H1 (cell line): ENCODE measurements around the gene DYDC2. TPM values are rescaled to one million over a fixed set of nuclear protein-coding genes. Genes with fewer than 3 reads are reported as not detected.

Source experiments
- CTCF ChIA-PET: fragments of 300-600 bp; sonication (Branson Sonifier 250); formaldehyde crosslinking; loops from one replicate; lab custom pipeline; 2021; ENCODE audit not compliant: partially characterized antibody; lab: Charles Lee
- POLR2A ChIA-PET: fragments of 300-600 bp; sonication (Branson Sonifier 250); formaldehyde crosslinking; loops from one replicate; lab custom pipeline; 2021; ENCODE audit warnings: inconsistent platforms; ENCODE audit not compliant: partially characterized antibody; lab: Charles Lee
- DNase-seq, 2 experiments: peaks; one replicate each; pipeline versions ENCODE4 v3.0.0 to v3.0.0-alpha.2; 2010 to 2022; ENCODE audit warnings: low spot score in 2 of 2, low read depth in 1 of 2, mixed read lengths in 1 of 2
- FAIRE-seq: peaks from 2 replicates; lab custom pipeline; 2011; peaks lifted over from hg19 to GRCh38; lab: Jason Lieb, UNC
- H2AFZ ChIP-seq: 2 replicates; pipeline ENCODE4 v1.8.1; 2012; ENCODE audit warnings: low read length, inconsistent platforms
- H2AK5ac ChIP-seq: 2 replicates; pipeline ENCODE4 v1.6.1; 2013; ENCODE audit warnings: low read depth, low read length
- H2BK120ac ChIP-seq: replicated peaks from 2 replicates; pipeline ENCODE3; 2013; ENCODE audit warnings: low read depth, low read length, inconsistent platforms
- H2BK12ac ChIP-seq: 2 replicates; pipeline ENCODE4 v1.6.1; 2013; ENCODE audit warnings: low read depth, low read length
- H2BK15ac ChIP-seq: 2 replicates; pipeline ENCODE4 v1.6.1; 2013; ENCODE audit warnings: low read length
- H2BK20ac ChIP-seq: 2 replicates; pipeline ENCODE4 v1.6.1; 2013; ENCODE audit warnings: low read length
- H2BK5ac ChIP-seq: 2 replicates; pipeline ENCODE4 v1.6.1; 2013; ENCODE audit warnings: low read depth, low read length
- H3K14ac ChIP-seq: 2 replicates; pipeline ENCODE4 v1.6.1; 2013; ENCODE audit warnings: inconsistent platforms; ENCODE audit not compliant: insufficient read length
- H3K18ac ChIP-seq: 2 replicates; pipeline ENCODE4 v1.6.1; 2013; ENCODE audit warnings: low read length; ENCODE audit errors: extremely low read depth
- H3K23ac ChIP-seq: 2 replicates; pipeline ENCODE4 v1.6.1; 2013; ENCODE audit warnings: inconsistent platforms; ENCODE audit not compliant: insufficient read length
- H3K23me2 ChIP-seq: 2 replicates; pipeline ENCODE4 v1.6.1; 2013; ENCODE audit warnings: low read depth, low read length
- H3K27ac ChIP-seq: 2 replicates; pipeline ENCODE4 v1.6.1; 2011; ENCODE audit warnings: low read depth, low read length, inconsistent platforms
- H3K27me3 ChIP-seq, 4 experiments: replicated peaks in 1 of 4; 1 replicate in 1 of 4; 2 replicates in 3 of 4; pipeline versions ENCODE4 v1.6.1 to v1.8.1; 2011 to 2013; ENCODE audit warnings: low read length in 3 of 4, mild to moderate bottlenecking in 3 of 4, inconsistent platforms in 2 of 4, mixed read lengths in 2 of 4, moderate library complexity in 1 of 4; ENCODE audit not compliant: control insufficient read depth in 3 of 4, insufficient read depth in 3 of 4; ENCODE audit errors: extremely low read depth in 1 of 4
- H3K36me3 ChIP-seq, 4 experiments: 2 replicates each; pipeline versions ENCODE4 v1.6.1 to v1.8.1; 2011 to 2013; ENCODE audit warnings: mild to moderate bottlenecking in 4 of 4, low read length in 3 of 4, moderate library complexity in 2 of 4, control low read depth in 1 of 4, inconsistent platforms in 1 of 4; ENCODE audit not compliant: insufficient read depth in 4 of 4, control insufficient read depth in 2 of 4
- H3K4ac ChIP-seq: replicated peaks from 2 replicates; pipeline ENCODE3; 2013; ENCODE audit warnings: low read length, low read depth, mixed read lengths, inconsistent platforms; ENCODE audit not compliant: insufficient read length
- H3K4me1 ChIP-seq, 4 experiments: replicated peaks in 1 of 4; 1 replicate in 1 of 4; 2 replicates in 3 of 4; pipeline versions ENCODE4 v1.6.1 to v1.8.1; 2011 to 2013; ENCODE audit warnings: low read length in 3 of 4, inconsistent platforms in 2 of 4, mixed read lengths in 1 of 4; ENCODE audit not compliant: insufficient read depth in 4 of 4, control insufficient read depth in 3 of 4
- H3K4me2 ChIP-seq, 2 experiments: 2 replicates each; pipeline versions ENCODE4 v1.6.1 to v1.8.1; 2011 to 2013; ENCODE audit warnings: low read depth in 2 of 2, low read length in 2 of 2, control low read depth in 1 of 2, inconsistent platforms in 1 of 2, mild to moderate bottlenecking in 1 of 2; ENCODE audit not compliant: insufficient read depth in 1 of 2
- H3K4me3 ChIP-seq, 4 experiments: fragments of 200-600, 300-600 bp in 1 of 4; sonication (generic), shearing (Covaris generic), sonication (Bioruptor Twin) in 1 of 4; 2 replicates each; pipeline versions ENCODE4 v1.5.1 to v1.8.1; 2011 to 2016; ENCODE audit warnings: low read length in 4 of 4, low read depth in 3 of 4, control low read depth in 2 of 4, inconsistent platforms in 2 of 4, mild to moderate bottlenecking in 2 of 4, mixed read lengths in 1 of 4, moderate library complexity in 1 of 4; ENCODE audit not compliant: insufficient read depth in 2 of 4; ENCODE audit errors: extremely low read depth in 1 of 4
- H3K56ac ChIP-seq: replicated peaks from 2 replicates; pipeline ENCODE3; 2013; ENCODE audit warnings: low read depth, mild to moderate bottlenecking, mixed read lengths, low read length, inconsistent platforms; ENCODE audit not compliant: insufficient read length
- H3K79me1 ChIP-seq: 2 replicates; pipeline ENCODE4 v1.6.1; 2013; ENCODE audit warnings: low read depth, low read length, control low read depth
- H3K79me2 ChIP-seq, 2 experiments: 2 replicates each; pipeline versions ENCODE4 v1.6.1 to v1.8.1; 2012 to 2013; ENCODE audit warnings: low read length in 2 of 2, mild to moderate bottlenecking in 2 of 2, inconsistent platforms in 1 of 2; ENCODE audit not compliant: insufficient read depth in 2 of 2, control insufficient read depth in 1 of 2
- H3K9ac ChIP-seq, 4 experiments: replicated peaks in 1 of 4; 1 replicate in 1 of 4; 2 replicates in 3 of 4; pipeline versions ENCODE4 v1.6.1 to v1.8.1; 2011 to 2013; ENCODE audit warnings: low read depth in 3 of 4, low read length in 3 of 4, control low read depth in 2 of 4, mild to moderate bottlenecking in 2 of 4, moderate library complexity in 2 of 4, inconsistent platforms in 1 of 4; ENCODE audit errors: extremely low read depth in 1 of 4
- H3K9me3 ChIP-seq, 2 experiments: 2 replicates each; pipeline versions ENCODE4 v1.6.1 to v1.8.1; 2012 to 2013; ENCODE audit warnings: mild to moderate bottlenecking in 2 of 2, moderate library complexity in 2 of 2, control low read depth in 1 of 2, inconsistent platforms in 1 of 2, low read depth in 1 of 2, low read length in 1 of 2, mixed read lengths in 1 of 2; ENCODE audit not compliant: insufficient read depth in 2 of 2
- H4K20me1 ChIP-seq, 2 experiments: replicated peaks in 1 of 2; 2 replicates each; pipeline versions ENCODE3 to v1.8.1; 2011 to 2013; ENCODE audit warnings: inconsistent platforms in 2 of 2, low read length in 2 of 2, mild to moderate bottlenecking in 1 of 2; ENCODE audit not compliant: insufficient read depth in 2 of 2, control insufficient read depth in 1 of 2
- H4K5ac ChIP-seq: 2 replicates; pipeline ENCODE4 v1.6.1; 2013; ENCODE audit warnings: low read length, low read depth, mixed read lengths, inconsistent platforms; ENCODE audit not compliant: insufficient read length
- H4K8ac ChIP-seq: 2 replicates; pipeline ENCODE4 v1.8.0; 2013; ENCODE audit warnings: mild to moderate bottlenecking, moderate library complexity, low read length, inconsistent platforms; ENCODE audit not compliant: insufficient read depth; ENCODE audit errors: extremely low read depth
- H4K91ac ChIP-seq: replicated peaks from 2 replicates; pipeline ENCODE3; 2013; ENCODE audit warnings: low read length, mixed read lengths, inconsistent platforms; ENCODE audit not compliant: insufficient read length
- BACH1 ChIP-seq: IDR thresholded peaks from 2 replicates; pipeline ENCODE4 v1.6.1; 2012; ENCODE audit warnings: low read length, improper control_type of control experiment
- CHD2 ChIP-seq: IDR thresholded peaks from 2 replicates; pipeline ENCODE4 v1.6.1; 2012; ENCODE audit warnings: low read length, improper control_type of control experiment
- CREB1 ChIP-seq: IDR thresholded peaks from 2 replicates; pipeline ENCODE4 v1.6.1; 2012; ENCODE audit warnings: inconsistent platforms
- GTF2F1 ChIP-seq: IDR thresholded peaks from 2 replicates; pipeline ENCODE4 v1.6.1; 2012; ENCODE audit warnings: low read depth, low read length, improper control_type of control experiment, borderline replicate concordance
- JUND ChIP-seq: IDR thresholded peaks from 2 replicates; pipeline ENCODE4 v1.6.1; 2011; ENCODE audit warnings: mild to moderate bottlenecking, improper control_type of control experiment, low read length
- SAP30 ChIP-seq: fragments of 300-600 bp; sonication (generic); IDR thresholded peaks from 2 replicates; pipeline ENCODE4 v1.7.1; 2012; ENCODE audit warnings: low read length, moderate library complexity, mild to moderate bottlenecking, inconsistent platforms; ENCODE audit not compliant: insufficient read depth, insufficient replicate concordance
- TAF1 ChIP-seq: IDR thresholded peaks from 2 replicates; pipeline ENCODE4 v1.6.1; 2011; ENCODE audit warnings: mild to moderate bottlenecking, low read depth, low read length
- TAF7 ChIP-seq: optimal IDR thresholded peaks from 2 replicates; pipeline ENCODE3; 2011; ENCODE audit warnings: low read depth, mild to moderate bottlenecking, inconsistent platforms, low read length, moderate library complexity, borderline replicate concordance
- TBP ChIP-seq: IDR thresholded peaks from 2 replicates; pipeline ENCODE4 v1.6.1; 2011; ENCODE audit warnings: low read depth, low read length, improper control_type of control experiment
- TCF12 ChIP-seq: IDR thresholded peaks from 2 replicates; pipeline ENCODE4 v1.6.1; 2011; ENCODE audit warnings: low read depth, mild to moderate bottlenecking, low read length
- WGBS, 2 experiments: shearing (Covaris generic) in 1 of 2; methylation state at CpG; one replicate each; pipeline versions ENCODE4 v1.1.6 to v1.1.7; 2013 to 2015; ENCODE audit warnings: low lambda C conversion rate in 2 of 2, mixed read lengths in 2 of 2, inconsistent platforms in 1 of 2, low coverage in 1 of 2, missing lambda C conversion rate in 1 of 2; ENCODE audit not compliant: insufficient replicate concordance in 2 of 2, insufficient coverage in 1 of 2, insufficient read length in 1 of 2; ENCODE audit errors: extremely low coverage in 1 of 2, missing lambda C conversion rate in 1 of 2; 5-methylcytosine and 5-hydroxymethylcytosine counted together
- polyA plus RNA-seq, 7 experiments: library from polyadenylated mRNA; depleted of rRNA in 3 of 7; stranded (reverse) in 5 of 7; unstranded in 2 of 7; fragments of >200 nt in 5 of 7; fragments of 200-250 nt in 2 of 7; gene quantifications; 1 replicate in 5 of 7; 2 replicates in 1 of 7; 4 replicates in 1 of 7; pipeline versions ENCODE4 v1.2.1 to v1.2.3, GENCODE V29; 2011 to 2013; ENCODE audit warnings: missing spikeins in 2 of 7, mixed read lengths in 2 of 7
- total RNA-seq: library from RNA; stranded (reverse); fragmentation: NEBNext Ultra II Directional; extraction: Animal tissue kit (Norgen Biotek cat#: 25700); gene quantifications from 2 replicates; pipeline ENCODE4 v1.2.1, GENCODE V29; 2021

The DYDC2 gene
- total and polyA plus RNA-seq, 2 of the 8 experiments (the other 6 are each of a cell fraction or from before 2014, with no cell fraction given), result 1.5 to 5.2 TPM

DNA sequence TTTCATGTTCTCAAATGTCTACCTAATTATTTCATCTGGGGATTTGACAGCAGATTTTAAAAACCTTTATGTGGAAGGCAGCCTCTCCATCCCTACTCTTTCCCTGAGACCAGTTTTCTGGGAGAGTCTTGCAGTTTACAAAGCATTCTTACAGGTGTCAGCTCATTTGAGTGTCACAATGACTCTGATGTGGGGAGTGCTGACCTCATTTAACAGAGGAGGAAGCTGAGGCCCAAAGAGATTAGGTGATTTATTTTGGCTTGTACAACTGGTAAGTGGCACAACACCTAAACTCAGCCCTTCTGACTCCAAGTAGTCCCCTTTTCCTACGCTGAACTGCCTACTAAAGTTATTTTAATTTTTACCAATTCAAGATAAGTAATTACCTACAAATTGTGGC is 33.9 kb upstream of the DYDC2 start:
- Histone ChIP-seq H4K91ac (no peak overlapping the region), H4K20me1 (no peaks in the 10 kb centered on the region), H3K36me3 (no peaks in the 10 kb centered on the region), H2BK5ac (no peak overlapping the region), H3K9me3 (no peaks in the 10 kb centered on the region), H3K79me1 (no peaks in the 10 kb centered on the region), H2BK15ac (no peak overlapping the region), H2BK120ac (no peak overlapping the region), H3K27me3 (no peaks in the 10 kb centered on the region), H3K4me3 (no peak overlapping the region), H3K56ac (no peak overlapping the region), H3K23ac (no peak overlapping the region), H4K5ac (no peak overlapping the region), H4K8ac (no peak overlapping the region), H2AK5ac (no peak overlapping the region), H3K18ac (no peak overlapping the region), H3K79me2 (no peaks in the 10 kb centered on the region), H3K27ac (no peak overlapping the region), H2BK12ac (no peak overlapping the region), H3K14ac (no peak overlapping the region), H3K4me1 (no peaks in the 10 kb centered on the region), H2AFZ (peak overlapping the region; percentile 77; the same call in 1 of the 2 replicates), H2BK20ac (no peak overlapping the region), H3K4ac (no peak overlapping the region), H3K23me2 (no peaks in the 10 kb centered on the region), H3K4me2 (no peak overlapping the region), H3K9ac (no peak overlapping the region)
- 88% methylated on average over 1 of the region's 1 CpG; no CpG with 5 or more reads in 1 of the 2 experiments for WGBS, 2 experiments
- CTCF ChIA-PET, result interaction anchor here (0.6 to 1.4 kb wide), 3 partner anchors 20 to 714 kb away, joined by 3 to 4 read pairs (median 3); no protein-coding TSS in a partner anchor
- FAIRE-seq, result no peak
- POLR2A ChIA-PET, result no interaction called here
- TF ChIP-seq BACH1 (no peak), TAF1 (no peak), GTF2F1 (no peak), TBP (no peak), TCF12 (no peak), JUND (no peak), CREB1 (no peak), SAP30 (no peak), TAF7 (no peak), CHD2 (no peak)
- no peak for DNase-seq
